Kidney glomerular epithelial cell (primary cell): Measurements from ENCODE around the gene EHF.

Experiments used
- DNase-seq: peaks from one replicate; lab custom pipeline; 2025; lab: John Stamatoyannopoulos, UW

The EHF gene

DNA sequence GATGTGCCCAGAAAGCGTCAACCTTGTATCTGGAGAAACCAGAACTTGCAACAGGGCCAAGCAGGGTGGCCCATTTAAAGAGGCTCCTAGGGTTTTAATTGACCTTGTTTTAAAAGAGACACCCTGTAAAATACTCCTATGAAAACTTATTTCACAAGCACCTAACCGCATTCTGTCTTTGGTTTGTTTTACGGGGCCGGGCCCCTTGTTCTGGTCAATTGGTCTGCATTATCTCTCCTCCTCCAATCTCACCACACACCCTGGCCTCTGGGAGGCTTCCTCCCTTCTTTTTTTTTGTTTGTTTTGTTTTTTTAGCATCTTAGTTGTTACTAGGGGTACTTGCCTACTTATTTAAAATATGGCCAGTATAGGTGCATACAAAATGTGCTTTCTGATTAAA, 4.7 kb downstream of the EHF start:
- no peak for DNase-seq

- no peak for DNase-seq
Measured at GRCh38 chr11:34626393-34626792, 5.5 kb downstream of the EHF start.

DNA sequence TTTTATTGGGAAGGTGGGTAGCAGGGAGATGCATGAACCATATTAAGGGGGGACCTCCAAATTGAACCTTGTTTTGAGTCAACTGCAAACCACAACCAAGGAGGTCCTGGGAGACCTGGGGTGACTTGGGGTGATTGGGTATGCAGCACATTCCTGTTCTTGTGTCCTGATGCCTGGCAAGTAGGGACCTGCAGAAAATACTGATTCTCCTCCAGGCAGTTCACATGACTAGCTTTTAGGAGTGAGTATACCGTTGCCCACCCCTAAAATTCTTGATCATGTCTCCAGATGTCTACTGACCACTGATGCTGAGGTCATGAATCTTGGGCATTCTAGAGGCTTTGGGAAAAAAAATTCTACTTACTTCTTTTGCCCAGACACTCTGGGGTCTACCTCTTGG, 6.3 kb downstream of the EHF start:
- no peak for DNase-seq

GRCh38 chr11:34629711-34630110, 8.8 kb downstream of the EHF start:
- no peak for DNase-seq

GRCh38 chr11:34630544-34630943, 9.7 kb downstream of the EHF start:
- peak; percentile 65 for DNase-seq

DNA sequence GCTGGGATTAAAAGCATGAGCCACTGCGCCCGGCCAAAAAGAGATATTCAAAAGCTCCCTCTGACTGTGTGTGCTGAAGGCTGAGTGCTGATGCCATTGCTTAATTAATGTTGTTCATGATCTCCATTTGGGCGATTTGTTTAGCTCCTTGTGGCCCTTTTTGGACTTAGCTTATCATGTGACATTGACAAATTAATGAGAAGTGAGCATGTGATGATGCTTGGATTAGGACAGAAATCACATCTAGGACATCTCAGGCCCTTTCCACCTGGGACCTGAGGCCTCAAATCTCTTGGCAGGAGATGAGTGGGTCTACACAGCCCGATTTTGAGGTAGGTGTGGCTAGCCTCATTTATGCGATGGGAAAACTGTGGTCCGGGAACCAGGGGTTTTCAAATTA, 10.4 kb downstream of the EHF start:
- no peak for DNase-seq

- no peak for DNase-seq
Measured at GRCh38 chr11:34631737-34632104, 10.8 kb downstream of the EHF start.

- DNase-seq = no peak
Measured at GRCh38 chr11:34632105-34632791, 11.4 kb downstream of the EHF start.

DNA sequence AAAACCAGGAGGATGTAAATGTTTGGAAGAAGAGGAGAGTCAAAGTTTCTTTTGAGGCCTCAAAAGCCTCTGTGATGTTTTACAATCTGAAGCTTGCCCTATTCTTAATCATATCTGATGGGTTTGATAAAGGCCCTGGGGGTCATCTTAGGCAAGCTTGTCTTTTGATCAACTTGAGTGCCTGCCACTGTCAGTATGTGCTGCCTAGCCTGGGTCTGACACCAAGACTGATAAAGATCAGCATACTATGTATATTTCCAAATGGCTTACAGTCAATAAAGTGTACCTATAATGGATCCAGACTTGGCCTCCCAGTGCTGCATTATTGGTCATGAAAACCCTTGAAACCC, 12.7 kb downstream of the EHF start:
- DNase-seq = no peak

- no peak for DNase-seq
Measured at GRCh38 chr11:34633990-34634693, 13.2 kb downstream of the EHF start.

DNA sequence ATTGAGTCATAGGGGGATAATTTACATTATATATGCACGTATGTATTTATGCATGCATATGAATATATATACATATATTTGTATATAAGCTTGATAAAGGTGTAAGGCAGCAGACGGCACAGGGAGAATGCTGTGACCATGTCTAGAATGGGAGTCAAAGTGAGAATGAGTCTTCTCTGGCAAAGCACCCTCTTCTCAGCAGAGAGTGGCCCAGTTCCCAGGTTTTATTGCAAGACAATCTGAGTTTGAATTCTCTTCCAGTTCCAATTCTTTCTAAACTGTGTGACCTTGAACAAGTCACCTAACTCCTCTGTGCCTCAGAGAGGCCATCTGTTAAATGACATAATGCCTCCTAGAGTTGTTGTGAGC, 13.8 kb downstream of the EHF start:
- no peak for DNase-seq

DNA sequence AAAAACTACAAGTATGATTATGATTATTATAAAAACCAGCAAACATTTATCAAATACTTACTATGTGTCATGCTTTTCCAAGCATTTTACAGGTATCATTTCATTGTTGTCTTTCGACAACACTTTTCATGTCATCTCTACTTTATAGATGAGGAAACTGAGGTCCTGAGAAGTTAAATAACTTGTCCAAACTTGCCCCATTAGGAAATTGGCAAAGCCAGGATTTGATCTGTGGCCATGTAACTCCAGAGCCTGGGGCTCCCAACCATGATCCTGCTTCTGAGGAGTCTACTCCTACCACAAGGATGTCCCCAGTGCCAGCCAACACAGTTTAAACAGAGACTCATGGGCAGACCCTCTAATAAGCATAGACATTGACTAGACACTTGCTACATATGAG, 15.2 kb downstream of the EHF start:
- DNase-seq = no peak

DNA sequence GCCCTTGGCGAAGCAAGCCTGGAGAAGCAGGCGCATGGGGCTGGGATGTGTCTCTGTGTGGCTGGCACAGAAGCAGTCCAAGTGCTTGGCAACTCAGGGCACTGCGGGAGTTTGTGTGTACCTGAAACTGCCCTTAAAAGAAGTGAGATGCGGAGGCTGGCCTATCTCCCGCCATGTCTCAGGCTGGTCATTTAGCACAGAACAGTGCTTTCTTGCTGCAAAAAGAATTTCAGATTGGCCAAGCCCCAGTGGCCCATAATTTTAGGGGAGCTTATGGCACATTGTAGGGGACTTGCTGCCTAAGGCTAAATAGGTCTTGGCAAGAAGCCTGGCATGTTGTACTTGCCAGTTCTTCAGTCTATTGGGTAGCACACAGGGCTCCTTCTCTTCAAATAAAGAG, 16.4 kb downstream of the EHF start:
- no peak for DNase-seq

DNA sequence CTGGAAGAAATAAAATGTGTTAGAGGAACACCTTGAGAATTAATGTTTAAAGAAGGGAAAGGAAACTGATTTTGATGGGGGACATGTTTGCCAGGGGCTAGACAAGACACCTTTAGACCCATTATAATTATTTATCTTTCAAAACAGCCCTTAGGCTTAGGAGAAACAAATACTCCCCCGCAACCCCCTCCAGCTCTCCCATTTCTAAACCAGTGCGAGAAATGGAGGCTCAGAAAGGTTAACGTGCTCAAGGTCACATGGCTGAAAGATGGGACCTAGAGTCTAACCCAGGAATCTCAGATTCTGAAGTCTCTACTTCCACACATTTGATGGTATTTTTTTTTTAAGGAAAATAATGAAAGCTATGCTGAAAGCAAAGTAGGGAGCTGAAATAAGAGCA, 18.0 kb downstream of the EHF start:
- DNase-seq = no peak

- no peak for DNase-seq
Measured at GRCh38 chr11:34639545-34639944, 18.7 kb downstream of the EHF start.

DNA sequence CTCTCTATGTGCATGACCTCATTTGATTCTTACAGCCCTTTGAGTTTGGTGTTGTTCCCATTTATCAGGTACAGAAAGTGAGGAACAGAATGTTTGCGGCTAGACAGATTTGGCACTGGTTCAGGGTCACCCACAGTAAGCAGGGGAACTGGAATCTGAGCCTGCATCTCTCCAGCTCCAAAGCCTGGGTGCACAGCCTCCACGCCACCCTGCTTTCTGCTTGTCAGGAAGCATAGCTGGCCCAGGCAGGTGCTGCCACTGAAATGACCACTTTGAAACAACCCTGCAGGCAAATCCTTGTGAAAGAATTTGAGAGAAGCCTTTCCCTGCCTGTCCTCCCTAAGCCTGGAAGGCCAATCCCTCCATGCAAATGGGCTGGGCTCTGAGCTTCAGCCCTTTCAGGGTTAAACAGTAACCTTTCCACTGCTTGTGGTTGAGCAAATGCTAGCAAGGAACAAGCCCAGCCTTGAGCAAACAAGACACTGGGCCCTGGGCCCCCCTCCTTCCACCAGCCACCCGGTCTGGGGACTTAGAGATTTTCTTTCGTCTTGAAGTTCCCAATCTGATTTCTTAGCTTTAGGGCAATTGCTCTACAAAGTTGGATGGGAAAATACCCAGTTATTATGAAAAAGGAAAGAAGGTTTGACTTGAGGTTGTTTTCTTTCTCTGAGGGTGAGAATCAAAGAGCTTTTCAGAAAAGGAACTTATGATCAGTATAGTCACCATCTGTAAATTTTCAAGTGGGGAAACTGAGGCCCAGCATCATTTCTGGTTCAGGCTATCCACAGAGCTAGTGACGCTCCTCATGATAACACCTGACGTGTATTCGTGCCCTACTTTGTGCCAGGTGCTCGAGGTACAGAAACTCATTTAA, 19.4 kb downstream of the EHF start:
- peak; percentile 21 for DNase-seq

- no peak for DNase-seq
Measured at GRCh38 chr11:34640924-34641275, 20.0 kb downstream of the EHF start.

DNA sequence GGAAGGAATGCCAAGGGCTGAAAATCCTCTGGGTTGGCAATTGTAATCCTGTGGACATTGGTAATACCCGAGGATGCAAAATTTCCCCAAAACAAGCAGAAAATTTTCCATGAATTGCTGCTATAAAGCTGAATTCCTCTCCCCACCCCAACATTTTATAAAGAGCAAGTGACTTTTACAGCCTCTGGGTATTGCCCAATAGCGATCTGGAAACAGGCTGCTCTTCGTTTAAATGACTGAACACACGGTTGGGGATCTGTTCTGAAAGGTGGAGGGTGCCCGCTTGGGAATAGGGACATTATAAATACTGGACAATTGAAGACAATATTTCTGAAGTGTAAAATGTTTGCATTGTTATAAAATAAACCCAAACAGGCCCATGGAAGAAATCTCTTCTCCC, 20.6 kb downstream of the EHF start:
- no peak for DNase-seq

DNA sequence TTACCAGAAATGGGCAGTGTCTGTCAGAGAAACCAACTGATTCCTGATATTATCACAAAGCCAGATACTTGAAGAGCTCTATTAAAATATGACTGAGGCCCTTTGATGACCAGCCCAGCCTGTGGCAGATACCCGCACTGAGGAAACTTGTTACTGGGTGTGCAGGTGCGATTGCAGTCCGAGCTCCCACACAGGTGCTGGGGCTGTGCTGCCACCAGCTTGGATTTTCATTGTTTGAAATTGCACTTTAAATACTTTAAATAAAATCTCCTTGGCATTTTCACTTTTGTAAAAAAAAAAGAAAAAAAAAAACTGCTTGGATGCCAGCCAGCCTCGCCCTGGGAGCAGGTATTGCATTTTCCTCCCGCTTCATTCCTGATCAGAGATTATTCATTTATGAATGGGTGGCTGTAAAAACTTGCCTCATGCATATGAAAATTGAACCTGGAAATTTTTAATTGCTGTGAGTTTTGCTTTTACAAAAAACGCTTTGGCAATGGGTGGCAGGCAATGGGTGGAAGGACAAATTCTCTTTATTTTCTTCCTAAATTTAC, 21.2 kb downstream of the EHF start:
- no peak for DNase-seq

- DNase-seq = no peak
Measured at GRCh38 chr11:34642873-34643272, 22.0 kb downstream of the EHF start.

DNA sequence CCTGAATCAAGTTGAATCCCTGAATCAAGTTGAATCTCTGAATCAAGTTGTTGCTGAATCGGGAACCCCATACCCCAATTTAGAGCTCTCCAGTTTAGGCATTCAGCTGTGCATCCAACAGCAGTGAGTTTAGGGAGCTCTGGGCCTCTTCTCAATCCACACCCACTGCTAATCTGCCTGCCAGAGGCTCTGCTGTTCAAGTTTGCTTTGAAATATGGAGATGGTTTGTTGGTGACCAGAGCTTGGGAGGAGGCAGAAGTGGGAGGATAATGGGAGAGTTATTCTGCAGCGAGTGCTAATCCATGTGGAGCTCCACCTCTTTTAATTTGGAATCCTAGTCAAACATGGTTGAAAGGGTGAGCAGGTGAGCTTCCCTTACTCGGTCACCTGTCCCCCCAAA, 22.4 kb downstream of the EHF start:
- DNase-seq = no peak

DNA sequence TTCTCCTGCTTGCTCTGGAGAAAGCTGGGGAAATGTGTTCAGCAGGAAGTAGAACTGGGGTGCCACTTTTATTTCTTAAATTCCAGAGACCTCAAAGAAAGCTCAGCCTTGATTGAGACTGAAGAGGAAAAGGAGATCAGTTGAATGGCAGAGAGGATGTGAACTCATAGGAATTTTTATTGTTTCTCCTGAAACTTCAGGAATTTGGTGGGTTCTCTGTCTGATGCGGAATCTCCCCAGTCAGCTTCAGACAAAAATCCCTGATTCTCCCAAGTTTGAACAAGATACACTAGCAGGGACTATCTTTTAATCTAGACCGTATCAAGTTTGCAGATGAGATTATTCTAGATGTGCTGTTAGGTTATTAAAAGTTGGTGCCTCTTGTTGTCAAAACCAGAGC, 23.0 kb downstream of the EHF start:
- DNase-seq = no peak
